ENCODE results near the gene EPS15.

Gene EPS15

DNA sequence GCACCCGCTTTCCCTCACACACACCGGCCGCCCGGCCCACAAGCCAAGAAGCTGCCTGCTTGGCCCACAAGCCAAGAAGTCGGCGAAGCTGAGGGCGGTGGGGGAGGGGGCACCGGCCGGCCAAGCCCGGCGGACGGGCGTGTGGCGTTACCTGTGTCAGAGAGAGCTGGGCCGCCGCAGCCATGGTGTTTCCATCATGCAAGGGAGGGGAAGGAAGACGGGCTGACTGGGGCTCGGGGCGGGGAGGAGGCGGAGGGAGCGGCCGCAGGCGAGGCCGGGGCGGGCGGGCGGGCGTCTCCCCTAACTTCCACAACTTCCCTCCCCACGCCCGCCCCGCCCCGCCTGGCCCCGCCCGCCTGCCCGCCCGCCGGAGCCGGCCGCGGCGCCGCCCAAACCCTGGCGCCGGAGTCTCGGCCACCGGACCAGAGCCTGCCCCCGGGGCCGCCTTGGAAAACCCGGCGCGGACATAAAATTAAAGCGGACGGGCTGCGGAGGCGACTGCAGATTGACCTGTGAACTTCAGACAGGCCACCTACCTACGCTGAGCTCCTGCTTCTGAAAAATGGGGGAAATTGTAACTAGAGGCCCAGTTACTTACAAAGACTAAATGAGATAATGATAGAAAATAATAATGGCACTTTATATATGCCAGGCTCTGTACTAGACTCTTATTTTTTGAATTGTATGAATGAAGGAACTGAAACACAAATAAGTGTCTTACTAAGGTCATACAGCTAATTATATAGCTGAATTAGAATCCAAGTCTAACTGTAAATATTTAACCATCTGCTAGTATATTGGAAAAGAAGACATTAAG lies at the start of gene EPS15:
Gene EPS15, minus strand, starts transcription at position 219 of the 817 bp plus-strand sequence. Its CDS starts 35 bp downstream, at position 184.
- peak within 1 kb of the TSS; percentile 58 for H3K4me3 ChIP-seq (ENCODE audit: low read depth, low read length)
- TF ChIP-seq, protein P1, sequence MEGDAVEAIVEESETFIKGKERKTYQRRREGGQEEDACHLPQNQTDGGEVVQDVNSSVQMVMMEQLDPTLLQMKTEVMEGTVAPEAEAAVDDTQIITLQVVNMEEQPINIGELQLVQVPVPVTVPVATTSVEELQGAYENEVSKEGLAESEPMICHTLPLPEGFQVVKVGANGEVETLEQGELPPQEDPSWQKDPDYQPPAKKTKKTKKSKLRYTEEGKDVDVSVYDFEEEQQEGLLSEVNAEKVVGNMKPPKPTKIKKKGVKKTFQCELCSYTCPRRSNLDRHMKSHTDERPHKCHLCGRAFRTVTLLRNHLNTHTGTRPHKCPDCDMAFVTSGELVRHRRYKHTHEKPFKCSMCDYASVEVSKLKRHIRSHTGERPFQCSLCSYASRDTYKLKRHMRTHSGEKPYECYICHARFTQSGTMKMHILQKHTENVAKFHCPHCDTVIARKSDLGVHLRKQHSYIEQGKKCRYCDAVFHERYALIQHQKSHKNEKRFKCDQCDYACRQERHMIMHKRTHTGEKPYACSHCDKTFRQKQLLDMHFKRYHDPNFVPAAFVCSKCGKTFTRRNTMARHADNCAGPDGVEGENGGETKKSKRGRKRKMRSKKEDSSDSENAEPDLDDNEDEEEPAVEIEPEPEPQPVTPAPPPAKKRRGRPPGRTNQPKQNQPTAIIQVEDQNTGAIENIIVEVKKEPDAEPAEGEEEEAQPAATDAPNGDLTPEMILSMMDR (IDR thresholded peaks at IDR 0.05; ENCODE audit: borderline replicate concordance, insufficient read depth, low read depth, low read length) = no peak

DNA sequence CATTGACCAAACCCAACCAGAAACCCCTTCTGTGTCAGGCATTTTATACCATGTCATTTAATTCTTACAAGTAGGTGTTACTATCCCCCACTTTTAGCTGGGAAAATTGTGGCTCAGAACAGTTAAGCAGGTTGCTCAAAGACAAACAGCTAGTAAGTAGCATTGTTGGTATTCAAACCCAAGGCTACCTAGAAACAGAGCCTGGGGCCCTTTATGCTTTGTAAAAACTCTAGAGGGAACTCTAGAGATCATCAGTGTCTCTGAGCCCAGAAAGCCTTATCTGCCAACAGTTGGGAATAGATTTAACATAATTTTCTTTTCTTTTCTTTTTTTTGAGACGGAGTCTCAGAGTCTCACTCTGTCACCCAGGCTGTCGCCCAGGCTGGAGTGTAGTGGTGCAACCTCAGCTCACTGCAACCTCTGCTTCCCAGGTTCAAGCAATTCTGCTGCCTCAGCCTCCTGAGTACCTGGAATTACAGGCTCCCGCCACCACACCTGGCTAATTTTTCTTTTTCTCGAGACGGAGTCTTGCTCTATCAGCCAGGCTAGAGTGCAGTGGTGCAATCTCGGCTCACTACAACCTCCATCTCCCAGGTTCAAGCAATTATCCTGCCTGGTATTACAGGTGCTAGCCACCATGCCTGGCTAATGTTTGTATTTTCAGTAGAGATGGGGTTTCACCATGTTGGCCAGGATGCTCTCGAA lies 49.3 kb upstream of the EPS15 start:
- H3K4me3 ChIP-seq (ENCODE audit: low read depth, low read length) = no peak overlapping the region
- TF ChIP-seq, protein P1 (IDR thresholded peaks at IDR 0.05; ENCODE audit: borderline replicate concordance, insufficient read depth, low read depth, low read length) = no peak

DNA sequence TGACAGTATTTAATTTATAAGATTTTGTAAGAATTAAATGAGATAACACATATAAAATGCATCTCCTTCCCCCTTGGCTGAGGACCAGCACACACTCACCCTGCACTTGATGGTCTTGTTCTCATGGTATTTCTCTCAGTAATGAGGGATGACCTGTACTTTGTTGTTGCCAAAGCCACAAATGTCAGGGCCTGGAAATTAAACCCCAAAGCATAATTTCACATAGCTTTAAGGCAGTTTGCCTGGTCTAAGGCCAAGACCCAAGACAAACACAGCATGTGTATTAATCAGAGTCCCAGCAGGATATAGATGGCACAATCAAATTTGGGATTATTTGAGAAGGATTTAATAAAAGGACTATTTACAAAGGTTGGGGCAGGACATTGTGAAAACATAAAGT lies 48.6 kb upstream of the EPS15 start:
- TF ChIP-seq, protein P1 (IDR thresholded peaks at IDR 0.05; ENCODE audit: borderline replicate concordance, insufficient read depth, low read depth, low read length) = no peak
- H3K4me3 ChIP-seq (ENCODE audit: low read depth, low read length) = no peak overlapping the region

DNA sequence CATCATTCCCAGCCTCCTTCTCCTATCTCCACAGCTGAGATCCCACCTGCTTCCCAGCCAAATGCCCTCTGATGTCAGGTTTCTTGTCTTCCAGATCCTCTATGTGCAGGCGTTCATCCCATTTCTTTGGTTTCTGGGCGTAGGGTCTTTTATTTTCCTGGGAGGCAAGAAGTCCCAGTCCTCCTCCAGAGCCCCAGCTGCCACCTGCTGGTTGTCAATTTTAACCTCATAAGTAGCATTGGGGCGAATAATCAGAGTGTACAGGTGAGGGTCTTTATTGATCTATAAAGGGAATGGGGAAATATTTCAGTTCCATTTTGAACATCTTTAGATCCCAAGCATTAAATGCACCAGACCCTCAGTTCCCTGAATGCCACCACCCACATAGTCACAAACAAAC lies 47.2 kb upstream of the EPS15 start:
- TF ChIP-seq, protein P1 (IDR thresholded peaks at IDR 0.05; ENCODE audit: borderline replicate concordance, insufficient read depth, low read depth, low read length) = 0 out of 2 replicates have a peak, but pooled peaks have one; percentile 0
- no peak overlapping the region for H3K4me3 ChIP-seq (ENCODE audit: low read depth, low read length)

DNA sequence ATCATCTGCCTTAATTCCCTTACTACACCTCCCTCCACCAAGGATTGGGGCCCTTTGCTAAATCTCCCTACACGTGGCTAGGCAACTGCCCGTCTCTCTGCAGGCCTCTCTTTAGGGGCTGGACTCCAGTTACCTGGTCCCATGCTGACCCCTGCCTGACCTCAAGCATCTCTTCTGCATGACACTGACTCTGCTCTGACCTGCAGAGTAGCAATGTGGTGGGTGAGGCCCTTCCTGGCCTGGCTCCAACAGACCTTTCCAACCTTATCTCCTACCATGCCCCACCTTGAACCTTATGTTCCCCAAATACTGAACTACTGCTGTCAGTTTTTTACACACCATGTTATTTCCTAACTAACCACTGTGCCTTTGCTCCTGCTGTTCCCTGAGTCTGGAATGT lies 45.9 kb upstream of the EPS15 start:
- TF ChIP-seq, protein P1 (IDR thresholded peaks at IDR 0.05; ENCODE audit: borderline replicate concordance, insufficient read depth, low read depth, low read length) = no peak
- no peak overlapping the region for H3K4me3 ChIP-seq (ENCODE audit: low read depth, low read length)

DNA sequence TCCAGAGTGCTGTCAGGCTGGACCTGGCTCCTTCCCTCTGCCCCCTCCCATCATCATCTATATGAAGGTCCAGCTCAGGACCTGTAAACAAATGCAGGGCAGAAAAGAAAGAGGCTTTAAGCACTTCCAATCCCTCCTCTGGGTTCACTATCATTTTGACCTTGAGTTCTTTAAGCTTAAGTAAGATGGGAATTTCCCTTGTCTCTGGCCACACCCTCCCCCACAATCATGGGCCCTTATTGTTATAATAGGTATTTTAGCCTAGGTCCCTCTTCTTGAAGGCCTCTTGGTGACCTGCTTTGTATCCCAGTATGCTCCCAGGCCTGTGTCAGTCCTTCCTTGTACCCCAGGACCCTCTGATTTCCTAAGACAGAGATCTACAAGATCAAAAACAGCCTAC lies 45.1 kb upstream of the EPS15 start:
- no peak overlapping the region for H3K4me3 ChIP-seq (ENCODE audit: low read depth, low read length)
- TF ChIP-seq, protein P1 (IDR thresholded peaks at IDR 0.05; ENCODE audit: borderline replicate concordance, insufficient read depth, low read depth, low read length) = no peak

All from GM12875 (cell line).